ENCODE measurements around the gene FBXW9. TPM values are rescaled to one million over a fixed set of nuclear protein-coding genes. Genes with fewer than 3 reads are reported as not detected.
A peak's percentile ranks its signal among the peaks of the same experiment; 100 is the strongest.

FBXW9 gene
- total and polyA plus RNA-seq, 2 experiments from 2014 or later, result 6.6 to 19.4 TPM

GRCh38 chr19:12667731-12668302 lies 28.6 kb downstream of the FBXW9 start (continued):
- TF ChIP-seq REST (IDR thresholded peaks at IDR 0.05; ENCODE audit: unreplicated experiment) (no peak), ZNF331 (CRISPR knock-in tag; IDR thresholded peaks at IDR 0.05; ENCODE audit: low read depth) (no peak), ZNF114 (CRISPR knock-in tag; IDR thresholded peaks at IDR 0.05) (no peak)

GRCh38 chr19:12666265-12667048 lies 30.0 kb downstream of the FBXW9 start, which contains the start of the genes MAN2B1 and WDR83:
Gene MAN2B1, minus strand, starts transcription at chr19:12666742. Its CDS starts 41 bp downstream, at chr19:12666701.
Gene WDR83, plus strand, starts transcription at chr19:12666807. Its CDS starts 2,984 bp downstream, at chr19:12669791.
- Histone ChIP-seq H2AFZ (peak within 1 kb of the TSS; percentile 98), H3K27ac (ENCODE audit: low read depth) (peak within 1 kb of the TSS; percentile 81; the same call in 1 of the 2 replicates)

GRCh38 chr19:12665671-12666264 lies 30.7 kb downstream of the FBXW9 start:
- DNase-seq (ENCODE audit: low spot score) (no peak), ATAC-seq (no peak)
- H3F3A ChIP-seq (replicated peaks; ENCODE audit: low read depth), result peaks cover 21% of the 10 kb centered on the region; the same call in 1 of the 2 replicates
- H3K4me3 ChIP-seq, result peak overlapping the region; percentile 95
- peaks cover 17% of the 10 kb centered on the region for H3K4me1 ChIP-seq (ENCODE audit: insufficient read depth)
- H4K20me1 ChIP-seq (replicated peaks; ENCODE audit: insufficient read depth), result no peaks in the 10 kb centered on the region; the same call in 1 of the 2 replicates
- Mint-ChIP-seq H3K27ac (peak overlapping the region; percentile 74), H3K36me3 (ENCODE audit: low read depth) (peaks cover 22% of the 10 kb centered on the region), H3K4me3 (peak overlapping the region; percentile 97), H3K9me3 (no peaks in the 10 kb centered on the region; the same call in 2 of the 3 replicates), H3K27me3 (ENCODE audit: insufficient read depth, low read depth, poor library complexity) (peaks cover 22% of the 10 kb centered on the region), H3K4me1 (peaks cover 29% of the 10 kb centered on the region)
- no peak for TF ChIP-seq ZNF114 (CRISPR knock-in tag; IDR thresholded peaks at IDR 0.05)
- no peak for TF ChIP-seq EZH2phosphoT487 (IDR thresholded peaks at IDR 0.05; ENCODE audit: unreplicated experiment)
- TF ChIP-seq CREB1 (CRISPR knock-in tag; IDR thresholded peaks at IDR 0.05; ENCODE audit: low read depth), result no peak
- TF ChIP-seq JUNB (IDR thresholded peaks at IDR 0.05; ENCODE audit: unreplicated experiment), result no peak
- TF ChIP-seq STAT1 (IDR thresholded peaks at IDR 0.05; ENCODE audit: unreplicated experiment), result no peak
- TF ChIP-seq NANOG (IDR thresholded peaks at IDR 0.05; ENCODE audit: borderline replicate concordance), result no peak
- no peak for TF ChIP-seq POLR2AphosphoS5 (IDR thresholded peaks at IDR 0.05; ENCODE audit: low read depth)
- H3K36me3 ChIP-seq (ENCODE audit: insufficient read depth), result 0 out of 2 replicates have a peak, but pooled peaks cover 5% of the 10 kb centered on the region
- peaks cover 23% of the 10 kb centered on the region for H3K79me2 ChIP-seq (replicated peaks; ENCODE audit: insufficient read depth)
- no peak overlapping the region for H3K27ac ChIP-seq (ENCODE audit: low read depth)
- H3K27me3 ChIP-seq (ENCODE audit: insufficient read depth), result no peaks in the 10 kb centered on the region
- H3K4me2 ChIP-seq, result peak overlapping the region; percentile 98
- no peak overlapping the region; the same call in 1 of the 2 replicates for H2AFZ ChIP-seq
- H3K9me2 ChIP-seq (ENCODE audit: insufficient read depth), result no peaks in the 10 kb centered on the region

More at GRCh38 chr19:12666265-12667048, 30.0 kb downstream of the FBXW9 start, which contains the start of the genes MAN2B1 and WDR83:
- Histone ChIP-seq H3K79me2 (replicated peaks; ENCODE audit: insufficient read depth) (peaks cover 29% of the 10 kb centered on the region), H3K36me3 (ENCODE audit: insufficient read depth) (no peaks in the 10 kb centered on the region), H3K4me2 (peak within 1 kb of the TSS; percentile 98), H4K20me1 (replicated peaks; ENCODE audit: insufficient read depth) (no peaks in the 10 kb centered on the region; the same call in 1 of the 2 replicates), H3K27me3 (ENCODE audit: insufficient read depth) (no peaks in the 10 kb centered on the region), H3K4me3 (peak within 1 kb of the TSS; percentile 95), H3K4me1 (ENCODE audit: insufficient read depth) (peaks cover 17% of the 10 kb centered on the region), H3F3A (replicated peaks; ENCODE audit: low read depth) (peaks cover 21% of the 10 kb centered on the region; the same call in 1 of the 2 replicates), H3K9me2 (ENCODE audit: insufficient read depth) (no peaks in the 10 kb centered on the region)
- Mint-ChIP-seq H3K4me3 (peak within 1 kb of the TSS; percentile 97), H3K27me3 (ENCODE audit: insufficient read depth, low read depth, poor library complexity) (peaks cover 25% of the 10 kb centered on the region), H3K36me3 (ENCODE audit: low read depth) (peaks cover 15% of the 10 kb centered on the region), H3K9me3 (no peaks in the 10 kb centered on the region; the same call in 2 of the 3 replicates), H3K4me1 (peaks cover 29% of the 10 kb centered on the region), H3K27ac (peak within 1 kb of the TSS; percentile 94)
- TF ChIP-seq POLR2AphosphoS5 (IDR thresholded peaks at IDR 0.05; ENCODE audit: low read depth) (peak; percentile 89), NANOG (IDR thresholded peaks at IDR 0.05; ENCODE audit: borderline replicate concordance) (no peak)
- peak; percentile 75 for ATAC-seq
- DNase-seq (ENCODE audit: low spot score), result peak; percentile 94
